PC-3 (cell line): ENCODE data around the gene DNM3.

ENCODE experiments used
- EZH2 ChIP-seq: fragments of 300-600 bp; sonication (generic); IDR thresholded peaks from one replicate; pipeline ENCODE4 v1.6.1; 2017; ENCODE audit warnings: antibody characterized with exemption, mild to moderate bottlenecking, low read length; ENCODE audit not compliant: unreplicated experiment
- TF ChIP-seq, protein P1 (sequence below): fragments of 300-600 bp; sonication (generic); conservative IDR thresholded peaks from 2 replicates; pipeline ENCODE4 v1.5.1; 2017; ENCODE audit warnings: antibody characterized with exemption, low read depth, mild to moderate bottlenecking, low read length

GRCh38 chr1:172363852-172364251, 522.6 kb downstream of the DNM3 start:
- TF ChIP-seq EZH2: no peak
- TF ChIP-seq, protein P1, sequence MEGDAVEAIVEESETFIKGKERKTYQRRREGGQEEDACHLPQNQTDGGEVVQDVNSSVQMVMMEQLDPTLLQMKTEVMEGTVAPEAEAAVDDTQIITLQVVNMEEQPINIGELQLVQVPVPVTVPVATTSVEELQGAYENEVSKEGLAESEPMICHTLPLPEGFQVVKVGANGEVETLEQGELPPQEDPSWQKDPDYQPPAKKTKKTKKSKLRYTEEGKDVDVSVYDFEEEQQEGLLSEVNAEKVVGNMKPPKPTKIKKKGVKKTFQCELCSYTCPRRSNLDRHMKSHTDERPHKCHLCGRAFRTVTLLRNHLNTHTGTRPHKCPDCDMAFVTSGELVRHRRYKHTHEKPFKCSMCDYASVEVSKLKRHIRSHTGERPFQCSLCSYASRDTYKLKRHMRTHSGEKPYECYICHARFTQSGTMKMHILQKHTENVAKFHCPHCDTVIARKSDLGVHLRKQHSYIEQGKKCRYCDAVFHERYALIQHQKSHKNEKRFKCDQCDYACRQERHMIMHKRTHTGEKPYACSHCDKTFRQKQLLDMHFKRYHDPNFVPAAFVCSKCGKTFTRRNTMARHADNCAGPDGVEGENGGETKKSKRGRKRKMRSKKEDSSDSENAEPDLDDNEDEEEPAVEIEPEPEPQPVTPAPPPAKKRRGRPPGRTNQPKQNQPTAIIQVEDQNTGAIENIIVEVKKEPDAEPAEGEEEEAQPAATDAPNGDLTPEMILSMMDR: no peak
